NCI-H1694 (cell line): ENCODE measurements around the gene ZNF574.
A peak's percentile ranks its signal among the peaks of the same experiment; 100 is the strongest.
"Not testable (repeated sequence)": the region's sequence is repeated elsewhere in the genome, so short reads cannot be mapped to it uniquely, and the experiment has no call there.

ENCODE experiments used
- DNase-seq: peaks from one replicate; lab custom pipeline; 2025; lab: John Stamatoyannopoulos, UW

ZNF574 gene

DNA sequence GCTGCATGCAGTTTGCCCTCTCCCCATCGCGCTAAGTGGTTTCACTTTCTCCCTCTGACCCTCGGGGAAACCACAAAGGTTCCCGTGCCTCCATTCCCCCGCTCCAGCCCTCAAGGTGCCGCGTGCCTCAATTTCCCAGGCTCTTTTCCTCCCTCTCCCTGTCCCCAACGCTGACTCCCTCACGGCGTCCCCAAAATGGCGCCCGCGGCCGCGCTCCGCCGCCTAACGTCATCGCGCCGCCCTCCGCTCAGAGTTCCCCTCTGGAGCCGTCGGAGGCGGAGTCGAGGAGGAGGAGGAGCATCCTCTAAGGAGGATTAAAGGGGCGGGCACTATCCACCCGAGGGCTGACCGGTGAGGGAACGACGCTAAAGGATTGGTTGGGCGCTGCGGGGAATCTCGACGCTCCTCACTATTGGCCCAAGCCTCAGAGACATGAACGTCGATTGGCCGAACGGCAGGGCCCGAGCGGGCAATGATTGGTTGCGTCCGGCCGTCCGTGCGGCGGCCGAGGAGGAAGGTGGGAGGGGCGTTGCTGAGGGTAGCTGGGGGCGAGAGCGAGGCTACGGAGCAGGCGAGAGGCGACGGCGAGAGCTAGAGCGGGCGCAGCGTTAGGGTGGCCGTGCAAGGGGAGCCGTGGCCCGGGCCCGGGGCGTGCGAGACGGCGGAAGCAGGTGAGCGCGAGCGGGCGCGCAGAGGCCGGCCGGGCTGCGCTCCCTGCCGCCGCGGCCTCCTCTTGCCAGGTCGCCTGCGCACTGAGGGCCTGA is at the start of gene ZNF574:
TSS of gene ZNF574 (plus strand) at position 551 of the 764 bp plus-strand sequence. CDS start 2,441 bp downstream, outside the sequence.
- peak; percentile 100 for DNase-seq

DNA sequence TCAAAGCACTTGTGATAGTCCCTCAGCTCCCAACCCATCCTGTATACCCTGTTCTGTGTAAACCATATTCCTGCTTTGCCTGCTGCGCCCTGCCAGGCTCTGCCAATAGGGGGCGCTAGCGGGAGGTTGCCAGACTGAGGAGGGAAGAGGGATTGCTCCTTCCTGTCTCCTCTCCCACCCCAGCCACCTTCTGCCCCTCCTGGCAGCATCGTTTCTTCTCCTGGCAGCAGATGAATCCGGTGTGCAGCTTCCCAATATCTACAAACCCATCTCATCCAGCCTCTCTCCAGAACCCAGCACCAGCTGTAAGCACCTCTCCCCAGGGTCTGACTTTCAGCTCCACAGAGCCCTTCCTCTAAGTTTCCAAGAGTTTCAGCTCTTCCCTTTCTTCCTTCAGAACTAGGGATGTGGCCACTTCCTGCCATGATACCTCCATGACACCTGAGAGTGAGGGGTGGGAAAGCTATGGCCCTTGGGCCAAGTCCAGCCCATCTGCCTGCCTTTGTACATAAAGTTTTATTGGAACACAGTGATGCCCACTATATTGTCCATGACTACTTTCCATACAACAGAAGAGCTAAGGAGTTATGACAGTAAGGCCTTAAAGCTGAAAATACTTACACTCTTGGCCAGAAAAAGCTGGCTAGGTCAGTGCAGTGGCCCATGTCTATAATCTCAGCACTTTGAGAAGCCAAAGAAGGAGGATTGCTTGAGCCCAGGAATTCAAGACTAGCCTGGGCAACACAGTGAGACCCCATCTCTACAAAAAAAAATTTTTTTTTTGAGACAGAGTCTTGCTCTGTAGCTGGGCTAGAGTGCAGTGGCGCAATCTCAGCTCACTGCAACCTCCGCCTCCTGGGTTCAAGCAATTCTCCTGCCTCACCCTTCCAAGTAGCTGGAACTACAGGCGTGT is 47.4 kb upstream of the ZNF574 start:
- peak; percentile 71 for DNase-seq

GRCh38 chr19:42030645-42031440 is 45.1 kb upstream of the ZNF574 start:
- DNase-seq: no peak

GRCh38 chr19:42032431-42032830 is 43.5 kb upstream of the ZNF574 start:
- DNase-seq: no peak

DNA sequence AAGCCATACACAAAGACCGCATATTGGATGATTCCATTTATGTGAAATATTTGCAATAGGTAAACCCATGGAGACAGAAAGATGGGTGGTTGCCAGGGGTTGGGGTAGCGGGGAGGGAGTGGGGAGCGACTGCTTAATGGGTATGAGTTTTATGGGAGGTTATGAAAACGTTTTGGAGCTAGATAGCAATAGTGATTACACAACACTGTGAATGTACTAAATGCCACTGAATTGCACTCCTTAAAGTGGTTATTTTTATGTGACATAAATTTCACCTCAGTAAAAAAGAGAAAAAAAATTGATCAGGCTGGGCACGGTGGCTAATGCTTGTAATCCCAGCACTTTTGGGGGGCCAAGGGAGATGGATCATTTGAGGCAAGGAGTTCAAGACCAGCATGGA is 42.6 kb upstream of the ZNF574 start:
- DNase-seq: no peak

- peak; percentile 77 for DNase-seq
These were observed 41.1 kb upstream of the ZNF574 start for GRCh38 chr19:42034640-42035391.

GRCh38 chr19:42037649-42038048 is 38.3 kb upstream of the ZNF574 start:
- DNase-seq: no peak

GRCh38 chr19:42038666-42039065 is 37.3 kb upstream of the ZNF574 start:
- DNase-seq: peak; percentile 96

- no peak for DNase-seq
These were observed 35.9 kb upstream of the ZNF574 start for GRCh38 chr19:42040031-42040430.

GRCh38 chr19:42040491-42040890 is 35.5 kb upstream of the ZNF574 start:
- not testable (repeated sequence) for DNase-seq

- DNase-seq: peak; percentile 84
These were observed 33.4 kb upstream of the ZNF574 start for GRCh38 chr19:42042455-42043170.

DNA sequence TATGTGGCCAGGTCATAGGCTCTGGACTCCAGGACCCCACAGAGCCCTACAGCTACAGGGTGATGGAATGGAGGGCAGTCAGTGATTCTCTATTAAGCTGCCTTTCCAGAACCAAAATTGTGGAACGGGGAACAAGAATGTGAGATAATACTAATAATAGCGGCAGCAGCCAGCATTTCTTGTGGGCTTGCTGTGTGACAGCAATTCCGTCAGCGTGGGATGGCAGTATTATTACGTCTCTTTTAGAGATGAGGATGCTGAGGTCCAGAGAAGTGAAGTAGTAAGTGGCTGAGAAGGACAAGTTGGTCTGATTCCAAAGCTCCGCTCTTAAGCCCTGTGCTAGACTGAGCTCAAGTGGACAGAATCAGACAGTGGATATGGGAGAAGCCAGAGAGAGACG is 30.4 kb upstream of the ZNF574 start:
- no peak for DNase-seq

DNA sequence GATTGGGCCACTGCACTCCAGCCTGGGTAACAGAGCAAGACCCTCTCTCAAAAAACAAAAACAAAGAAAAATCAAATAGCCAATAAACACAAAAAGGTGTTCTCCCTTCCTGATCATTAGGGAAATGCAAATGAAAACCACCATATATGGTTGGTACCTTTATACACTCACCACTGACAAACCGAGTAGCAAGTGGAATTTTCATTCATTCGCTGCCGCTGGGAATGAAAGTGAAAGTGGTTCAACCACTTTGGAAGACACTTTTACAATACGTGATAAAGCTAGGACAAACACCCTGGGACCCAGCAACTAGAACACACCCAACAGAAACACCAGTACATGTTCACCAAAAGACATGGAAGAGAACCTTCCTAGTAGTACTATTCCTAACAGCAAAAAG is 27.0 kb upstream of the ZNF574 start:
- no peak for DNase-seq

GRCh38 chr19:42051166-42052115 is 24.5 kb upstream of the ZNF574 start:
- DNase-seq: no peak

- DNase-seq: peak; percentile 61
These were observed 23.6 kb upstream of the ZNF574 start for GRCh38 chr19:42052241-42052863.

- no peak for DNase-seq
These were observed 22.7 kb upstream of the ZNF574 start for GRCh38 chr19:42053037-42053935.

DNA sequence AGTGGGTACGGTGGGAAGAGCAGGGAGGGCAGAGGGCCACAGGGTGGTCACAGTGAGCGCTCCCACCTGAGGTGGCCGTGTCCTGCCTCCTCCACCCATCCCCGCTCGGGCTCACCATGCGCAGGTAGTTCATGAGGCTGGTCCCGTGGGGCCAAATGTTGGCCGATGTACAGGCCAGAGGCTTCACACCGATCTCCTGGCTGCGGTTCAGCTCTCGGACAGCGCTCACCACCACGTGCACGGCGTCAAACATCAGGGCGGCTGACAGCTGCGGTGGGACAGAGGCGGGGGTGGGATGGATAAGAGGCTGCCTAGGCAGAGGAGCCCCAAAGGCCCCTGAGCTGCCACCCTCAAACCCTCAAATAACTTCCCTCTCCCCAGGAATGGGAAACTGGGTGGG is 21.8 kb upstream of the ZNF574 start:
- no peak for DNase-seq

DNA sequence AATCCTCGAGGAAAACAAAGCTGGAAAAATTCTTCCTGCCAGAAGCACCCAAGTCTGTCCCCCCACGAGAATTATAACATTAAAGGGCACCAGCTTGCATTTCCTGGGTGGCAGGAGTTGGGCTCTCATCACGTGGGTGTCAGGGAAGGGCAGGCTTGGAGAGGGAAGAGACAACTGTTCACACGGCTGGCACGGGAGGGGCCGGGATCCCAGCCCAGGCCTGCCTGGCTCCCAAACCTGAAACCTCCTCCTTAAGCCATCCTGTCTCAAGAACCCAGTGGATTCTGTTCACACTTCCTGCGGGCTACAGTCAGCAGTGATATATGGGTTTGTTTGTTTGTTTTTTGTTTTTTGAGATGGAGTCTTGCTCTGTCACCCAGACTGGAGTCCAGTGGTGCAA is 18.1 kb upstream of the ZNF574 start:
- DNase-seq: no peak
